HG02759 (cell line): Measurements from ENCODE around the gene LDHA.
A peak's percentile ranks its signal among the peaks of the same experiment; 100 is the strongest.
"Not testable (repeated sequence)": the region's sequence is repeated elsewhere in the genome, so short reads cannot be mapped to it uniquely, and the experiment has no call there.

Source experiments
- ATAC-seq: cut with Tn5 transposase; IDR thresholded peaks from one replicate; pipeline ENCODE4 v1.9.1; 2021; ENCODE audit warnings: mild to moderate bottlenecking, moderate library complexity; ENCODE audit not compliant: unreplicated experiment

LDHA gene

DNA sequence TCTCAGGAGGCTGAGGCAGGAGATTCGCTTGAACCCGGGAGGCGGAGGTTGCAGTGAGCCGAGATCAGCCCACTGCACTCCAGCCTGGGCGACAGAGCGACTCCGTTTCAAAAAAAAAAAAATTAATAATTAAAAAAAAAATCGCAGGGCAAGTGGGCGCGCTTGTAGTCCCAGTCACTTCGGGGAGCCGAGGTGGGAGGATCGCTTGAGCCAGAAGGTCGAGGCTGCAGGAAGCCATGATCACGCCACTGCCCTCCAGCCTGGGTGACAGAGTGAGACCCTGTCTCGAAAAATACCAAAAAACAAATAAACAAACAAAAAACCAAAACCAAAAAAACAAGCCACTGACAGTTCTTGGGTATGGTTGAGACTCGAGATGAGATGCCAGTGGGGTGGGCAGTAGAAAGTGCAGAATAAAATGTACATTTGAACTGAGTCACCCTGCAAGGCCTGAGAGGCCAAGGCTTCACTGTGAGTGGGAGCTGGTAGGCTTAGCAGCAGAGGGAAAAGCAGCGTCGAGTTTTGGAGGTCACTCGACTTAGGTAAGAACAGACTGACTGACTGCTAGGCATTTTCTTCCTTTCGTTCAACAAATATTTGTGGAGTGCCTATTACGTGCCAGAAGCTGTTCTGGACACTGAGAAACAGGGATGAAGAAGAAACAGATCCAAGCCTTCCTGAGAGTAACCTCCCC is 635 bp upstream of the LDHA start:
- no peak for ATAC-seq

DNA sequence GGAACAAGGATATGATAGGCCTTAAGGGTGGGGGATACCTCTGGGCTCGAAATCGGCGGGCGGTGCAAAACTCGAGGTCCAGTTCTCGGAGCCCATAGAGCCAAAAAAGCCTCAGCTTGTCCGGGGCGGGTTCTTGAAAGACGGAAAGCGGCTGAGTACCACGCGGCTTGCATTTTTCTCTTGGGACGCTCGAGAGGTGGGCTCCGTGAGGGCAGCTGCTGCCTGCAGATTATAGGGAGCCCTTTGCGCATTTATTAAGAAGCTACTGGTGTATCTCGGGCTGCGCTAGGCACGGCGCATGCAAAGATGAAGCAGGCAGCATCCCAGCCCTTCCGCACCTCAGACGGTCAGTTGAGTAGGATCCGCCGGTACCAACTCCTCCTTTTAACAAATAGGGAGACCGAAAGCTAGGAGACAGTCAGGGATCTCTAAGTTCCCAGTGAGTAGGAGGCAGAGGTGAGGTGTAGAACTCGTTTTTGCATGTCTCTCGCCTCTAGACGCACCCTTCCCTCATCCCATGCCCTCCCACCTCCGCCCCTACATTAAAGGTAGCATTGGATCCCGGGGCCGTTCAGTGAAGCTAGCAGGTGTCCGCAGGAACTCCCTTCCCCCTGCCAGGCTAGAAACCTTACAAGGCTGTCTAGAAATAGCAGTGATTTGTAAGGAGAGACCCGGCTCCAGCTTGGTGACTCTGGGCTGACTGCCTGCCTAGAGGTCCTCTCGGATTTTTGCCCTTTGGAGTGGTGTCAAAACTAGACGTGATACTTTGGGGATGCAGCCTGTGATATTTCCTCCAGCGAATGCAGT is 768 bp downstream of the LDHA start:
- no peak for ATAC-seq

DNA sequence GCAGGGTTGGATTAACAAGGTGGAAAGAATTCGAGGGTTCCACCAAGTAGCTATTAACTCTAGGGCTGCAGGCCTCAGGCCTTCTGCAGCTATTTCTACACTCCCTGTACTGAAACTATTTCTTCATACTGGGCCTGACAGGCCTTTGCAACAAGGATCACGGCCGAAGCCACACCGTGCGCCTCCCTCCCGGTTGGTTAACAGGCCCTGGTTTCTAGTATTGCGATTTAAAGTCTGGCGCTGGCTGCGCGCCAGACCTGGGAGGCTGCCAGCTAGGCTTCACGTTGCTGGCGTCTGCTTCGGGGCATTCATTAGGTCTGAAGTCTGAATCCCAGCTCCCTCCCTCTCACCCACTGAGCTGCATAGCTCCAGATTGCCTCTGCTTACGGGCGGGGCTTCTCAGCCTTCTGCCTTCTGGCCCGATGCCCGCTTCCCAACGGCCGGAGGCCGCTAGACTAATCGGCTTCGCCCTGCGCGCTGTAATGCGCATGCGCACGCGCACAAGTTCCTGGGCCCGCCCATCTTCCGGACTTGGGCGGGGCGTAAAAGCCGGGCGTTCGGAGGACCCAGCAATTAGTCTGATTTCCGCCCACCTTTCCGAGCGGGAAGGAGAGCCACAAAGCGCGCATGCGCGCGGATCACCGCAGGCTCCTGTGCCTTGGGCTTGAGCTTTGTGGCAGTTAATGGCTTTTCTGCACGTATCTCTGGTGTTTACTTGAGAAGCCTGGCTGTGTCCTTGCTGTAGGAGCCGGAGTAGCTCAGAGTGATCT is 1.6 kb downstream of the LDHA start:
- ATAC-seq: peak; percentile 74

DNA sequence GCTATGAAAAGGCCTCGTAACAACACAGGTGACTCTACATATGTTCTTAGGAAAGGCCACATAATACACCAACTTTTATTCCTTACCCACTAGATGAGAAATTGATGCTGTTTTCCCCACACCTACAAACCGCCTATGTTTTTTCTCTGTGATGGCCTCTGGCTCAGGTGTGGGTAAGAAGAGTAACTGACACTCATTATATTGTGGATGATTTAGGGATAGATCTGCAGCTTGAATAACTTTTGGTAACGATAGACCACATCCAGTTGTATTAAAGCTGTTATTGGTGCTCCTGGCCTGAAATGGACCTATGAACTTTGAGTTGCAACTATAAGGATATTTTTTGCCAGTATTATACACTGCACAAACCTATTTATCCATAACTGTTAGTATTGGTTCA is 3.6 kb downstream of the LDHA start:
- no peak for ATAC-seq

DNA sequence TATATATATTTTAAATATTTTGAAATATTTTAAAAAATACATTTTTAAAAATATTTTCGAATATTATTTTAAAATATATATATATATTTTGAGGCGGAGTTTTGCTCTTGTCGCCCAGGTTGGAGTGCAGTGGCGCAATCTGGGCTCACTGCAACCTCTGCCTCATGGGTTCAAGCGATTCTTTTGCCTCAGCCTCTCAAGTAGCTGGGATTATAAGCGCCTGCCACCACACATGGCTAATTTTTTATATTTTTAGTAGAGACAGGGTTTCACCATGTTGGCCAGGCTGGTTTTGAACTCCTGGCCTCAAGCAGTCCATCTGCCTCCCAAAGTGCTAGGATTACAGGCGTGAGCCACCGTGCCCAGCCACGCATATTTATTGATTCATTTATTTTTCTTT is 6.7 kb downstream of the LDHA start:
- ATAC-seq: not testable (repeated sequence)

DNA sequence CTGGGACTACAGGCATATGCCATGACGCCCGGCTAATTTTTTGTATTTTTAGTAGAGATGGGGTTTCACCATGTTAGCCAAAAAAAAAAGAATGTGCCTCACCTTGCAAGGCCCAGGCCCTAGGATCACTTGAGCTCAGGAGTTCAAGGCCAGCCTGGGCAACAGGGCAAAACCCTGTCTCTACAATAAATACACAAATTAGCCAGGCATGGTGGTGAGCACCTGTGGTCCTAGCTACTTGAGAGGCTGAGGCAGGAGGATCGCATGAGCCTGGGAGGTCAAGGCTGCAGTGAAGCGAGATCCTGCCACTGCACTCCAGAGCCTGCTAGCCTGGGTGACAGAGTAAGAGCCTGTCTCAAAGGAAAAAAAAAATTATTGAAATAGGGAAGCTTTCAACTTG is 9.7 kb downstream of the LDHA start:
- no peak for ATAC-seq

DNA sequence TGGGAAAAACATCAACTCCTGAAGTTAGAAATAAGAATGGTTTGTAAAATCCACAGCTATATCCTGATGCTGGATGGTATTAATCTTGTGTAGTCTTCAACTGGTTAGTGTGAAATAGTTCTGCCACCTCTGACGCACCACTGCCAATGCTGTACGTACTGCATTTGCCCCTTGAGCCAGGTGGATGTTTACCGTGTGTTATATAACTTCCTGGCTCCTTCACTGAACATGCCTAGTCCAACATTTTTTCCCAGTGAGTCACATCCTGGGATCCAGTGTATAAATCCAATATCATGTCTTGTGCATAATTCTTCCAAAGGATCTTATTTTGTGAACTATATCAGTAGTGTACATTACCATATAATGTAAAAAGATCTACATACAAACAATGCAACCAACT is 13.0 kb downstream of the LDHA start:
- ATAC-seq: not testable (repeated sequence)

DNA sequence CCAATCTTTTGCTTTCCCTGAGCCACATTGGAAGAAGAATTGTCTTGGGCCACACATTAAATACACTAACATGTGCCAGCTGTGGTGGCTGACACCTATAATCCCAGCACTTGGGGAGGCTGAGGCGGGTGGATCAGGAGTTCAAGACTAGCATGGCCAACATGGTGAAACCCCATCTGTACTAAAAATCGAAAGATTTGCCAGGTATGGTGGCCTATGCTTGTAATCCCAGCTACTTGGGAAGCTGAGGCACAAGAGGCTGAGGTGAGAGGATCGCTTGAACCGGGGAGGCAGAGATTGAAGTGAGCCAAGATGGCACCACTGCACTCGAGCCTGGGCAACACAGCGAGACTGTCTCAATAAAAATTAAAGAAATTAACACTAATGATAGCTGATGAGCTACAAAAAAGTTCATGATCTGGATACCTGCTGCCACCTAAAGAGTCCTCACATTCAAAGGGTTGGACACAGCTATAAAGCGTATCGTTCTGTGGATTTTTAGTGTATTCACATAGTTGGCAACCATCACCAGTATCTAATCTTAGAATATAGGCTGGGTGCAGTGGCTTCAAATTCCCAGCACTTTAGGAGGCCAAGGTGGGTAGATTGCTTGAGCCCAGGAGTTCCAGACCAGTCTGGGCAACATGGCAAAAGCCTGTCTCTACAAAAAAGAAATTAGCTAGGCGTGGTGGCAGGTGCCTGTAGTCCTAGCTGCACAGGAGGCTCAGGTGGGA is 14.4 kb downstream of the LDHA start:
- no peak for ATAC-seq

DNA sequence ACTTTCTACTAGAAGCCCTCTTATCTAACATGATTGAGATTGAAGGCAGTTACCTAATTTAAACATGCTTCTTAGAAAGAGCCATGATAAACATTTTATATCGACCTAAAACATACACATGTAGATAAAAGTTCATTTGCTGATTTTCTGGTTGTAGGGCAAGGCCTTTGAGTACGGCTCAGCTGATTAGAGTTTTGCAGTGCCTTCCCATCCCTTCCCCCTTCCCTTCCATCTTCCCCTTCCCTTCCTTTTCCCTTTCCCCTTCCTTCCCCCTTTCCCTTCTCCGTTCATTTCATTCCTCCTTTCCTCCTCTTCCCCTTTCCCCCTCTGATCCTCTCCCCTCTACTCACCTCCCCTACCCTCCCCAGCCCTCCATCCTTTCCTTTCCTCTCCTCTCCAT is 22.1 kb downstream of the LDHA start:
- ATAC-seq: no peak

DNA sequence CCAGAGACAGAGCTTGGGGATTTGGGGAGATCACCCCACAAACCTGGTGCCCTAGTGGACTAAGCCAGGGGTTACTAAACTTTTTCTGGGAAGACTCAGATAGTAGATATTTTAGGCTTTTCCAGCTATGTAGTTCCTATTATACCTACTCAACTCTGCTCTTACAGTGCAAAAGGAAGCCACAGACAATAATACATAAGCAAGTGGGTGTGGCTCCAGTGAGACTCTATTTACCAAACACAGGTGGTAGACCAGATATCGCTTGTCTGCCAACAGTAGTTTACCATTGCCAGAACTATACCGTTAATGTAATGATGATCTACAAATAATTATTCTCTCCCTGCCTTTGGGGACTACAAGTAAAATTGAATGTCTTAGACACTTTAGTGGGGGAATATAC is 24.7 kb downstream of the LDHA start:
- no peak for ATAC-seq

DNA sequence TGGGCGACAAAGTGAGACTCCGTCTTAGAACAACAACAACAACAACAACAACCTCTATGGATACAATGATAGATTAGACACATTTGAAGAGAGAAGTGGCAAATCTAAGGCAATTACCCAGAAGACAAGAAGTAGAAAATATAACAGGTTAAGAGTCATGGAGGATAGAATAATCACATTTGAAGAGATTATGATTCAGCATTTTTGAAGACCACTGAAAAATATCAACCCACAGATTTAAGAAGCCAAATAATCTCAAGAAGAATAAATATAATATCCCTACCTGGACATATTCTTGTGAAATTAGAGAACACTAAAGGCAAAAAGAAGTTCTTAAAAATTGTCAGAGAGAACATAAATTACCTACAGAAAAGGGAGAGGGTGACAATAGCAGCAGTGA is 25.7 kb downstream of the LDHA start:
- no peak for ATAC-seq

DNA sequence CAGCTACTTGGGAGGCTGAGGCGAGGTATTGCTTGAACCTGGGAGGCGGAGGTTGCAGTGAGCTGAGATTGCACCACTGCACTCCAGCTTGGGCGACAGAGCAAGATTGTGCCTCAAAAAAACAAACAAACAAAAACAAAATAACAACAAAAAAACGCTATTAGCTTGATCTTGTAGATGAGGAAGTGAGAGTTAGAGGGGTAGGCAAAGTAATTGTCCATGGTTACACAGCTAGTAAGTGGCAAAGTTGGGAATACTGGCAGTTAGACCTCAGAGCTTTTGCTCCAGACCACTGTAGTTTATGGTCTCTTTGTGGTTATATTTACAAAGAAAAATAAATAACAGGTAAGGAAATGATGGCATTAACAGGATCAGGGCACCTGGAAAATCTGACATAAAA is 32.9 kb downstream of the LDHA start:
- no peak for ATAC-seq

DNA sequence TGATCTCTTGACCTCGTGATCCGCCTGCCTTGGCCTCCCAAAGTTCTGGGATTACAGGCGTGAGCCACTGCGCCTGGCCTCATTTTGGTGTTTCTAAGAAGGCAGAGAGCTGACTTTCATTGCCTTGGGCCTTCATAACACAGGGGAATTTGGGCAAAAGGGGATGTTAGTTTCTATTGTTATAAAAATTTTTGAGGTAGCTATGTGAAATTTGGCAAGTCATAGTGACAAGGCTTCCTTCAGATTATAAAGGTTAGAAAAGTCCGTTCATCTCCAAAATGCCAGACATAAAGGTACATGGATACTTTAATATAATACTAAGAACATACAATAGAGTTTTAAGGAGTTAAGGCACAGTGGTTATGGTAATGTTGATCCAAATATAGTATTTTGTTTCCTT is 35.0 kb downstream of the LDHA start:
- no peak for ATAC-seq

DNA sequence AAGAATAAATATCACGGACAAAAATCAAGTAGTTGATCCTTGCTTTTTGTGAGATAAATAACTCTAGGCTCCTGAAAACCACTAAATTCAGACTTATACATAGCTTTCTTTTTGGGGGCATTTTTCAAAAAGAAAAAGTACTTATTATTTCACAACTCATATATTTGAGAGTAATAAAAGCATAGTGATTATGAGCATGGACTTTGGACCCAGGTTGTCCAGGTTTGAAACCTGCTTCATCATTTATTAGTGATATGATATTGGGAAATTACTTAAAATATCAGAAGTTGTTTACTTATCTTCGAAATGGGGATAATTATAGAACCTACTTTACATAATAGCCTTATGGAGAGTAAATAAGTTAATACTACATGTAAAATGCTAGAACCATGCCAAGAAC is 44.3 kb downstream of the LDHA start:
- no peak for ATAC-seq

DNA sequence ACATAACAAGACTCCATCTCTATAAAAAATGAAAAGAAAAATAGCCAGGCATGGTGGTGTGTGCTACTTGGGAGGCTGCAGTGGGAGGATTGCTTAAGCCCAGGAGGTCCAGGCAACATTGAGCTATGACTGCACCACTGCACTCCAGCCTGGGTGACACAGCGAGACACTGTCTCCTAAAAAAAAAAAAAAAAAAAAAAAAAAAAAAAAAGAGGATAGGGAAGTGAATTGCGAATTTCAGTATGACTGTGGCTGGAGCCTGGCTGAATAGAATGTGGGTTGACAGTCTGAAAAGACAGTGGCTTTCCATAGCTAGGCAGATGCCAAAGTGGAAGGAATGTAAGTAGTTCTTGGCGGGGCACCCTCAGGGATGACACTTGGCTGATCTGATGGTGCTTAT is 54.9 kb downstream of the LDHA start:
- ATAC-seq: no peak

DNA sequence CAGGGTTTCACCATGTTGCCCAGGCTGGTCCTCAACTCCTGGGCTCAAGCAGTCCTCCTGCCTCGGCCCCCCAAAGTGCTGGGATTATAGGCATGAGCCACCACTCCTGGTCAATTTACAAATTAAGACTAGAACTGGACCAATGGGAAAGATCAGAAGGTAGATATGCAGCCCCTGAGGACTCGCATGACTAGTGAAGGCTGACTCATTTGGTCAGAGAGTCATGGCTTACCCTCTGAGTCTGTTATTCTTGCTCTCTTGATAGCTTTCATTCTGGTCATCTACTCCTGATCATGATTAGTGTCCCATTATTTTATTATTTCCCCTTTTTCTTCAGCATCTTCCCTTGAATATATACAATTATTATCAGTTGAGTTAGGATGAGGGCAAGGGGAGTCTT is 58.6 kb downstream of the LDHA start:
- ATAC-seq: no peak

DNA sequence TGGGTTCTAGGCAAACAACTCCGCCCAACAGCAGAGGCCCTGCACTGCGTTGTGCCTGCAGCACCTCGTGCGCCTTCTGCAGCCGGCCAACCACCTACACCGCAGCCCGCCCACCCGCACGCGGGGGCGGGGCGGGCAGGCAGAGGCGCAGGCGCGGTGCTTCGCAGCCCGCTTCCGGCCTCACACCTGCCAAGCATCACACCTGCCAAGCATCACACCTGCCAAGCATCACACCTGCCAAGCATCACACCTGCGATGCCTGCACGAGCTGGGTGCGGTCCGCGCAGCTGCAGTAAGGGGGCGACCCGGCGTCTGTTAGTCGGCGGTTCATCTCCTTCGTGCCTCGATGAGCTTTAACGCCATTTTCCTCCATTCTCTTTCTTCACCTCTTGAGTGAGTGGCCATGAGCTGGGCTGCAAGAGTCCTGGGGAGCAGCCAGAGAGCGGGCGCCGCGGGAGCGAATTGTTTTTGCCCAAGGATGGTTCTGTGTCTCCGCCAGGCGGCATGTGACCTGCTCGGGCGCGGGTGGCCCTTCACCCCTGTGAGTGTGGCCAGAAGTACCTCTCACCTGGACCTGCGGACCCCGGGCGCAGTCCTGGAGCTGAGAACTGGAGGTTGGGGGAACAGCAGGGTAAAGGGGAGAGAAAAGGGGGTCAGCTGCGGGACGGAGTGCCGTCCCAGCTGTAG is 61.5 kb downstream of the LDHA start, which contains the start of gene LDHAL6A:
TSS of gene LDHAL6A (plus strand) at position 171 of the 687 bp plus-strand sequence. CDS start 825 bp downstream, outside the sequence.
- no peak for ATAC-seq

DNA sequence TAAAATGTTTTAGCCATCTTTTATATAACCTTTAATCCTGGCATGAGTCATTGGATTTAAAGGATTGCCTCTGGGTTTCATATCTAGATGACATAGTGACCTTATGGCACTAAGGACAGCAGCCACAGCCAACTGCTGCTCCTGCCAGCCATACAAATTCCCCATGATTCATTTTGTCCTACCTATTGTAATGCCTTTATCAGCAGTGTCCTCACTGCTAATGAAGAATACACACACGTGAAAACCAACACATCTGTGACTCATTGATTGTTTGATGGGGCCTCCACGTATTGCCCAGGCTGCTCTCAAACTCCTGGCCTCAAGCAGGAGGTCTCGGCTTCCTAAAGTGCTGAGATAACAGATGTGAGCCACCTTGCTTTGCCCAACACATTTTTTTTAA is 63.1 kb downstream of the LDHA start:
- ATAC-seq: no peak
